Stimulated activated CD8-positive, alpha-beta memory T cell treated with anti-CD3 and anti-CD28 coated beads, Interleukin-12 subunit alpha, Interleukin-12 subunit beta, amount 100 ng/mL, for 4 hours (primary cell): ENCODE data around the gene OR10A5.
"Not testable (repeated sequence)": the region's sequence is repeated elsewhere in the genome, so short reads cannot be mapped to it uniquely, and the experiment has no call there.

Experiments
- DNase-seq: peaks from one replicate; pipeline ENCODE4 v3.0.0-alpha.2; 2020; ENCODE audit warnings: low read depth

OR10A5 gene

GRCh38 chr11:6876325-6876724 lies 30.8 kb downstream of the OR10A5 start, which contains the start of gene OR10A4:
Gene OR10A4, plus strand, starts transcription at chr11:6876625. Its CDS starts 23 bp downstream, at chr11:6876648.
- no peak for DNase-seq

GRCh38 chr11:6876914-6877313 lies 31.4 kb downstream of the OR10A5 start:
- DNase-seq, result no peak

- DNase-seq, result no peak
Observed at GRCh38 chr11:6882751-6883150, 37.3 kb downstream of the OR10A5 start.

GRCh38 chr11:6887711-6888110 lies 42.2 kb downstream of the OR10A5 start:
- not testable (repeated sequence) for DNase-seq

GRCh38 chr11:6888830-6889229 lies 43.3 kb downstream of the OR10A5 start:
- no peak for DNase-seq

- no peak for DNase-seq
Observed at GRCh38 chr11:6889835-6890234, 44.4 kb downstream of the OR10A5 start.

DNA sequence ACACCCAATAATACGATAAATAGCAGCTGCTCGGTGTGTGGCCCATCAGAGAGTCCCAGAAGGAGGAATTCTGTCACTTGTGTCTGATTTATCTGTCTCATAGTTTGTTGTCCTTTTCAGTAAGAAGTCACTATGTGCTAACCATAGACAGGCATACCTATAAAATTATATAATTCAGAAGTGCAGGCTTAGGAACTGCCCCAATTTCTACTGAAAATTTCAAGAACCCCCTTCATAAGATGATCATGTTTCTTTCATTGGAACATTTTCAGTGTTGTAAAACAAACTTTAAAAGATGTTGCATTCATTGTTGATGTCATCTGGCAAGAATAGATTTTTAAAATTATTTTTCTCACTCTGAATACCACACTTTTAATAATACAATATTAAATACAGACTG lies 46.9 kb downstream of the OR10A5 start, which contains the start of gene OR2D2:
Gene OR2D2, minus strand, starts transcription at position 101 of the 400 bp plus-strand sequence. Its CDS starts 0 bp downstream, at position 101.
- no peak for DNase-seq

DNA sequence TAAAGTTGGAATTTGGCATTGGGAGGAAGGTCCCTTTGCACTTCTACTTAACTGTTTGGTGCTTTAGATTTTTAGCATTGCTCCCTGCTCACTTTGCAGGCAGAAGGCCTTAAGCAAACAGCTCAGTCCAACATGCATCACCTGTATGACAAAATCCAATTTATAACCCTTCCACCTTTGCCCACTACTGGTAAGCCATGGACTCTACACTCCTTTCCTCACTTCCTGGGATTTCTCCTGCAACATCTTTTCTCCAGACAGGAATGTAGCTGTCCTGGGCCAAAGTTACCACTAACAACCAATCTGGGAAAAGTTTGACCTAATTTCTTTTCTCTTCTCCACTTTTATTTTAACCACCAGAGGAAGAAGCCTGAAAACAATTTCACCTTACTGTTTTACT lies 48.6 kb downstream of the OR10A5 start:
- no peak for DNase-seq

DNA sequence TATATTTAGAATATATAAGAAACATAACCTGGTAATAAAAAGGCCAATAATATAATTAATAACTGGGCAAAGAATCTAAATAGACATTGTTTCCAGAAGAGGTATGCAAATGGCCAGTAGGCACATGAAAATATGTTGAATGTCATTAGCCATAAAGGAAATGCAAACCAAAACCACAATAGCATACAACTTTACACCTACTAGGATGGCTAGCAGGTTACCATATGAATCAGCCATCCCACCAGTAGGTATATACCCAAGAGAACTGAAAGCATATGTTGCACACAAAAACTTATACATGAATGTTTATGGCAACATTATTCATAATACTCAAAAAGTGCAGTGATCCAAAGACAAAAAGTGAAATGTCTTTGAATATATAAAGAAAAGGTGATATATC lies 49.5 kb downstream of the OR10A5 start:
- DNase-seq, result no peak
